GM12878 (cell line): ENCODE data around the gene NLRP14. TPM values are rescaled to one million over a fixed set of nuclear protein-coding genes. Genes with fewer than 3 reads are reported as not detected.

Experiments
- CREB1 ChIP-seq: IDR thresholded peaks from 2 replicates; pipeline ENCODE4 v1.6.1; 2012; ENCODE audit warnings: low read depth, mild to moderate bottlenecking, inconsistent platforms
- FOXM1 ChIP-seq: IDR thresholded peaks from 2 replicates; pipeline ENCODE4 v1.6.1; 2012; ENCODE audit warnings: low read depth, mild to moderate bottlenecking, inconsistent platforms, low read length, moderate library complexity
- MXI1 ChIP-seq: fragments of 150-350 bp; IDR thresholded peaks from 2 replicates; pipeline ENCODE4 v1.6.1; 2011; ENCODE audit warnings: low read depth, mild to moderate bottlenecking, inconsistent platforms, low read length, improper control_type of control experiment
- NKRF ChIP-seq: fragments of 450-650 bp; conservative IDR thresholded peaks from 2 replicates; pipeline ENCODE4 v1.6.1; 2017; ENCODE audit warnings: mild to moderate bottlenecking, moderate library complexity
- RB1 ChIP-seq: fragments of 450-650 bp; formaldehyde crosslinking; IDR thresholded peaks from 2 replicates; pipeline ENCODE4 v1.6.1; 2017; ENCODE audit warnings: mild to moderate bottlenecking, borderline replicate concordance
- SREBF1 ChIP-seq: IDR thresholded peaks from 2 replicates; pipeline ENCODE4 v1.6.1; 2012; ENCODE audit warnings: mild to moderate bottlenecking, low read length
- ZNF274 ChIP-seq: IDR thresholded peaks from one replicate; pipeline ENCODE4 v1.8.0; 2011; ENCODE audit not compliant: insufficient read length, insufficient read depth
- polyA plus RNA-seq, 11 experiments: library from polyadenylated mRNA; depleted of rRNA in 4 of 11; unstranded in 6 of 11; stranded (reverse) in 5 of 11; fragments of >200 nt; fragmentation: Nextera tagmentation in 4 of 11; fragmentation: Illumina TruSeq in 1 of 11; extraction: Ambion mirVana in 4 of 11; extraction: Trizol in 1 of 11; gene quantifications; 1 replicate in 1 of 11; 2 replicates in 10 of 11; pipeline versions ENCODE4 v1.2.1 to v1.2.3, GENCODE V29; 2011 to 2016; ENCODE audit warnings: inconsistent platforms in 2 of 11, missing spikeins in 2 of 11, low read depth in 1 of 11
- total RNA-seq, 4 experiments: library from RNA; depleted of rRNA in 3 of 4; stranded (reverse); fragments of >200 nt in 3 of 4; fragmentation: Illumina TruSeq in 1 of 4; extraction: Trizol in 1 of 4; gene quantifications; 2 replicates each; pipeline versions ENCODE4 v1.2.1 to v1.2.3, GENCODE V29; 2013 to 2021
- TF ChIP-seq, protein P1 (sequence below): IDR thresholded peaks from 2 replicates; pipeline ENCODE4 v1.6.1; 2012; ENCODE audit warnings: improper control_type of control experiment, low read depth, low read length; ENCODE audit not compliant: insufficient replicate concordance

The NLRP14 gene
- total and polyA plus RNA-seq, 10 of the 15 experiments (the other 5 are each of a cell fraction or from before 2014, with no cell fraction given): 0.02 to 0.12 (median 0.04) TPM; not detected in 3

DNA sequence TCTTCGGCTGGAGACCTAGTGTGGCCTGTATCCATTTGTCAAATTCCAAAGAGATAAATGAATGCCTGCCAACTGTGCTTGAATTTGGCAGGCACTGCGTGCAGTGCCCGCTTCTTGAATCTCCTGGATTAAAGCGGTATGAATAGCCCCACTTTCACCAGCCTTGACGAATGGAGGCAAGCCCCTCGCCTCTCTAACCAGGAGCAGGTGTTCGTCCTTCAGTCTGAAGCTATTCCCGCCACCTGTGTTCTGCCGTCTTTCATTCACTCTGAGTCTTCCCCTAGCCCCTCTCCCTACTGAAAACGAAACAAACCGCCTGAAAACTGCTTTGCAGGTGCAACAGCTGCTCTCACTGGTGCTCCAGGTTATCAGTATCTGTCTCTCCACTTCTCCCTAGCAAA, 11.2 kb downstream of the NLRP14 start (continued):
- TF ChIP-seq NKRF (no peak), FOXM1 (no peak), SREBF1 (no peak), MXI1 (no peak), ZNF274 (no peak), CREB1 (no peak), RB1 (no peak)
- TF ChIP-seq, protein P1, sequence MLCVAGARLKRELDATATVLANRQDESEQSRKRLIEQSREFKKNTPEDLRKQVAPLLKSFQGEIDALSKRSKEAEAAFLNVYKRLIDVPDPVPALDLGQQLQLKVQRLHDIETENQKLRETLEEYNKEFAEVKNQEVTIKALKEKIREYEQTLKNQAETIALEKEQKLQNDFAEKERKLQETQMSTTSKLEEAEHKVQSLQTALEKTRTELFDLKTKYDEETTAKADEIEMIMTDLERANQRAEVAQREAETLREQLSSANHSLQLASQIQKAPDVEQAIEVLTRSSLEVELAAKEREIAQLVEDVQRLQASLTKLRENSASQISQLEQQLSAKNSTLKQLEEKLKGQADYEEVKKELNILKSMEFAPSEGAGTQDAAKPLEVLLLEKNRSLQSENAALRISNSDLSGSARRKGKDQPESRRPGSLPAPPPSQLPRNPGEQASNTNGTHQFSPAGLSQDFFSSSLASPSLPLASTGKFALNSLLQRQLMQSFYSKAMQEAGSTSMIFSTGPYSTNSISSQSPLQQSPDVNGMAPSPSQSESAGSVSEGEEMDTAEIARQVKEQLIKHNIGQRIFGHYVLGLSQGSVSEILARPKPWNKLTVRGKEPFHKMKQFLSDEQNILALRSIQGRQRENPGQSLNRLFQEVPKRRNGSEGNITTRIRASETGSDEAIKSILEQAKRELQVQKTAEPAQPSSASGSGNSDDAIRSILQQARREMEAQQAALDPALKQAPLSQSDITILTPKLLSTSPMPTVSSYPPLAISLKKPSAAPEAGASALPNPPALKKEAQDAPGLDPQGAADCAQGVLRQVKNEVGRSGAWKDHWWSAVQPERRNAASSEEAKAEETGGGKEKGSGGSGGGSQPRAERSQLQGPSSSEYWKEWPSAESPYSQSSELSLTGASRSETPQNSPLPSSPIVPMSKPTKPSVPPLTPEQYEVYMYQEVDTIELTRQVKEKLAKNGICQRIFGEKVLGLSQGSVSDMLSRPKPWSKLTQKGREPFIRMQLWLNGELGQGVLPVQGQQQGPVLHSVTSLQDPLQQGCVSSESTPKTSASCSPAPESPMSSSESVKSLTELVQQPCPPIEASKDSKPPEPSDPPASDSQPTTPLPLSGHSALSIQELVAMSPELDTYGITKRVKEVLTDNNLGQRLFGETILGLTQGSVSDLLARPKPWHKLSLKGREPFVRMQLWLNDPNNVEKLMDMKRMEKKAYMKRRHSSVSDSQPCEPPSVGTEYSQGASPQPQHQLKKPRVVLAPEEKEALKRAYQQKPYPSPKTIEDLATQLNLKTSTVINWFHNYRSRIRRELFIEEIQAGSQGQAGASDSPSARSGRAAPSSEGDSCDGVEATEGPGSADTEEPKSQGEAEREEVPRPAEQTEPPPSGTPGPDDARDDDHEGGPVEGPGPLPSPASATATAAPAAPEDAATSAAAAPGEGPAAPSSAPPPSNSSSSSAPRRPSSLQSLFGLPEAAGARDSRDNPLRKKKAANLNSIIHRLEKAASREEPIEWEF: no peak
